ENCODE data around the gene IFNG-AS1.

IFNG-AS1 gene

GRCh38 chr12:68011206-68011881 is 22.1 kb downstream of the IFNG-AS1 start:
- TF ChIP-seq PKNOX1 (IDR thresholded peaks at IDR 0.05) (no peak), LEF1 (IDR thresholded peaks at IDR 0.05; ENCODE audit: borderline replicate concordance) (no peak), FOXM1 (IDR thresholded peaks at IDR 0.05; ENCODE audit: borderline replicate concordance) (no peak), SP1 (IDR thresholded peaks at IDR 0.05) (no peak), TARDBP (IDR thresholded peaks at IDR 0.05) (no peak), CTBP1 (IDR thresholded peaks at IDR 0.05; ENCODE audit: borderline replicate concordance) (no peak), ARNT (IDR thresholded peaks at IDR 0.05) (no peak), FOXA1 (IDR thresholded peaks at IDR 0.05) (no peak), SUZ12 (IDR thresholded peaks at IDR 0.05) (no peak)
- CTCF ChIA-PET: no interaction called here
- DNase-seq (ENCODE audit: extremely low spot score): no peak
- POLR2A ChIA-PET: no interaction called here

GRCh38 chr12:68011882-68012207 is 22.6 kb downstream of the IFNG-AS1 start:
- no peak for DNase-seq (ENCODE audit: extremely low spot score)
- TF ChIP-seq L3MBTL2 (conservative IDR thresholded peaks at IDR 0.05) (no peak), TARDBP (IDR thresholded peaks at IDR 0.05) (no peak), CTBP1 (IDR thresholded peaks at IDR 0.05; ENCODE audit: borderline replicate concordance) (no peak), ARNT (IDR thresholded peaks at IDR 0.05) (no peak), HDGF (IDR thresholded peaks at IDR 0.05; ENCODE audit: borderline replicate concordance) (no peak), SP1 (IDR thresholded peaks at IDR 0.05) (no peak), LEF1 (IDR thresholded peaks at IDR 0.05; ENCODE audit: borderline replicate concordance) (no peak), FOXA1 (IDR thresholded peaks at IDR 0.05) (no peak), FOXM1 (IDR thresholded peaks at IDR 0.05; ENCODE audit: borderline replicate concordance) (no peak), FOXK2 (IDR thresholded peaks at IDR 0.05) (no peak), SUZ12 (IDR thresholded peaks at IDR 0.05) (no peak), BHLHE40 (IDR thresholded peaks at IDR 0.05; ENCODE audit: borderline replicate concordance) (no peak), ELF4 (IDR thresholded peaks at IDR 0.05) (no peak), PKNOX1 (IDR thresholded peaks at IDR 0.05) (no peak)
- CTCF ChIA-PET: no interaction called here
- POLR2A ChIA-PET: no interaction called here

GRCh38 chr12:68012712-68013111 is 23.5 kb downstream of the IFNG-AS1 start:
- ChIA-PET CTCF (no interaction called here), POLR2A (no interaction called here)

GRCh38 chr12:68013181-68013580 is 23.9 kb downstream of the IFNG-AS1 start:
- ChIA-PET POLR2A (no interaction called here), CTCF (no interaction called here)
- no peak for TF ChIP-seq ZNF384 (IDR thresholded peaks at IDR 0.05)
- no peak for TF ChIP-seq FOXM1 (IDR thresholded peaks at IDR 0.05; ENCODE audit: borderline replicate concordance)
- TF ChIP-seq BHLHE40 (IDR thresholded peaks at IDR 0.05; ENCODE audit: borderline replicate concordance): no peak
- no peak for TF ChIP-seq LEF1 (IDR thresholded peaks at IDR 0.05; ENCODE audit: borderline replicate concordance)
- TF ChIP-seq L3MBTL2 (conservative IDR thresholded peaks at IDR 0.05): no peak
- no peak for TF ChIP-seq ELF4 (IDR thresholded peaks at IDR 0.05)
- TF ChIP-seq HDGF (IDR thresholded peaks at IDR 0.05; ENCODE audit: borderline replicate concordance): no peak
- TF ChIP-seq ARNT (IDR thresholded peaks at IDR 0.05): no peak
- no peak for TF ChIP-seq SP1 (IDR thresholded peaks at IDR 0.05)
- no peak for TF ChIP-seq PKNOX1 (IDR thresholded peaks at IDR 0.05)
- TF ChIP-seq SUZ12 (IDR thresholded peaks at IDR 0.05): no peak
- TF ChIP-seq FOXA1 (IDR thresholded peaks at IDR 0.05): no peak
- no peak for TF ChIP-seq CTBP1 (IDR thresholded peaks at IDR 0.05; ENCODE audit: borderline replicate concordance)
- TF ChIP-seq NFRKB (IDR thresholded peaks at IDR 0.05): no peak
- no peak for TF ChIP-seq TARDBP (IDR thresholded peaks at IDR 0.05)
- no peak for TF ChIP-seq FOXK2 (IDR thresholded peaks at IDR 0.05)
- no peak for DNase-seq (ENCODE audit: extremely low spot score)

More at GRCh38 chr12:68012712-68013111, 23.5 kb downstream of the IFNG-AS1 start:
- DNase-seq (ENCODE audit: extremely low spot score): no peak
- TF ChIP-seq PKNOX1 (IDR thresholded peaks at IDR 0.05) (no peak), SUZ12 (IDR thresholded peaks at IDR 0.05) (no peak), LEF1 (IDR thresholded peaks at IDR 0.05; ENCODE audit: borderline replicate concordance) (no peak), L3MBTL2 (conservative IDR thresholded peaks at IDR 0.05) (no peak), CTBP1 (IDR thresholded peaks at IDR 0.05; ENCODE audit: borderline replicate concordance) (no peak)

- ChIA-PET POLR2A (no interaction called here), CTCF (no interaction called here)
- no peak for DNase-seq (ENCODE audit: extremely low spot score)
- no peak for TF ChIP-seq ARNT (IDR thresholded peaks at IDR 0.05)
- no peak for TF ChIP-seq HDGF (IDR thresholded peaks at IDR 0.05; ENCODE audit: borderline replicate concordance)
- TF ChIP-seq FOXM1 (IDR thresholded peaks at IDR 0.05; ENCODE audit: borderline replicate concordance): no peak
- TF ChIP-seq SP1 (IDR thresholded peaks at IDR 0.05): no peak
- TF ChIP-seq ZNF384 (IDR thresholded peaks at IDR 0.05): no peak
- TF ChIP-seq LEF1 (IDR thresholded peaks at IDR 0.05; ENCODE audit: borderline replicate concordance): no peak
- no peak for TF ChIP-seq NFRKB (IDR thresholded peaks at IDR 0.05)
- no peak for TF ChIP-seq BHLHE40 (IDR thresholded peaks at IDR 0.05; ENCODE audit: borderline replicate concordance)
- TF ChIP-seq SUZ12 (IDR thresholded peaks at IDR 0.05): no peak
- no peak for TF ChIP-seq PKNOX1 (IDR thresholded peaks at IDR 0.05)
- TF ChIP-seq TARDBP (IDR thresholded peaks at IDR 0.05): no peak
- no peak for TF ChIP-seq FOXK2 (IDR thresholded peaks at IDR 0.05)
- TF ChIP-seq ELF4 (IDR thresholded peaks at IDR 0.05): no peak
Measured at GRCh38 chr12:68016136-68016535, 26.9 kb downstream of the IFNG-AS1 start.

Measured in HEK293T (cell line).